Activated T-cell treated with anti-CD3 and anti-CD28 coated beads, Interleukin-2, amount 50 U/mL, for 48 hours (primary cell): ENCODE measurements around the gene MAZ.

Experiments used
- DNase-seq, 2 experiments: peaks; one replicate each; pipeline ENCODE4 v3.0.0-alpha.2; 2020

The MAZ gene

GRCh38 chr16:29858149-29858849, 52.0 kb downstream of the MAZ start:
- DNase-seq, result no peak

- no peak for DNase-seq
These were observed 52.6 kb downstream of the MAZ start for GRCh38 chr16:29858974-29859373.

- no peak for DNase-seq
These were observed 53.9 kb downstream of the MAZ start for GRCh38 chr16:29860218-29860617.
